LHCN-M2 (cell line): ENCODE data around the gene ENO1. TPM values are rescaled to one million over a fixed set of nuclear protein-coding genes. Genes with fewer than 3 reads are reported as not detected.
"Not testable (repeated sequence)": the region's sequence is repeated elsewhere in the genome, so short reads cannot be mapped to it uniquely, and the experiment has no call there.

Experiments used
- DNase-seq: peaks from one replicate; pipeline ENCODE4 v3.0.0-alpha.2; 2012; ENCODE audit warnings: low read depth
- total RNA-seq: library from RNA; depleted of rRNA; stranded (reverse); fragments of >200 nt; gene quantifications from 2 replicates; pipeline ENCODE4 v1.2.3, GENCODE V29; 2014

ENO1 gene
- total RNA-seq, 1 experiment from 2014 or later = 2,184 TPM

- not testable (repeated sequence) for DNase-seq
These were observed 18.3 kb upstream of the ENO1 start for GRCh38 chr1:8896775-8897174.

DNA sequence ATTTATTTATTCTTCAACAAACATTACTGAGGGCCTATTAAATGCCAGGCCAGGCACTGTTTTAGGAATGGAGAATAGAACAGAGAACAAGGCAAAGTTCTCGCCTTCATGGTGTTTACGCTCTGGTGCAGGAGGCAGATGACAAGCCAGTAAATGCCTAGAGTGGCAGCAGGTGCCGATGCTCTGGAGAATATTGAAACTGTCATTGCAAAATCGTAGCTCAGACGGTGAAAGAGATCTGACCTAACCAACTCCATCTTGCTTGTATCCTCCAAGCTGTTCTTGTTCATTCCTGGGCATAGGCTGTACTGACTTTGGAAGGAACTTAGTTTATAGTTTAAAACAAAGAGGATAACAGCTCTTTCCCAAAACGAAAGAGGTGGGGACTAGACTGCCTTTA is 13.5 kb upstream of the ENO1 start:
- DNase-seq = no peak

GRCh38 chr1:8891401-8891800 is 12.9 kb upstream of the ENO1 start:
- no peak for DNase-seq

DNA sequence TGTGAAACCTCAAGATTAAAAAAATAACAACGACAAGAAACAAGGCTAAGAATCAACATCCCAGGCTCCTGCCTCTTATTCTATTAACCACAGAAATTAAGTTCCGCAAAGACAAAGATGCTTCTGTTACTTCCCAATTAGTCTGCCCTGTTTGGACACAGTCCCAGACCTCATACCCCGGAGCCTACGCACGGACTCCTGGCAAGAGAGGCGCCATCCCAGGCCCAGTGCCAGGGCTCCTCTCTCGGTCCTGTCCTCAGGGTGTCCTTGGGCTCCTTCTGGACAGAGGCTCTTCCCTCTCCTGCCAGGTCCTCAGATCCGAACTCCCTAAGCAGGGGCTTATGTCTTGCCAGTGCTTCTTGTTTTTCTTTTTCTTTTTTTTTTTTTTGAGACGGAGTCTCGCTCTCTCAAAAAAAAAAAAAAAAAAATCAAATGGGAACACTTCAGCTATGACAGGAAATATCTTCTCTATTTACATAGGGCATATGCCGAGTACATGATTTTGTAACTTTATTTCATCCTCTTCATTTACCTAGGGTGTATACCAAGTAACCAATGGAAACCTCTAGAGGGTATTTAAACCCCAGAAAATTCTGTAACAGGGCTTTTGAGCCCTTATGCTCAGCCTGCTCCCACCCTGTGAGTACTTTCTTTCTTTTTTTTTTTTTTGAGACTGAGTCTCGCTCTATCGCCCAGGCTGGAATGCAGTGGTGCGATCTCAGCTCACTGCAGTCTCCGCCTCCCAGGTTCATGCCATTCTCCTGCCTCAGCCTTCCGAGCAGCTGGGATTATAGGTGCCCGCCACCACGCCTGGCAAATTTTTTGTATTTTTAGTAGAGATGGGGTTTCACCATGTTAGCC is 11.7 kb upstream of the ENO1 start:
- peak; percentile 82 for DNase-seq

DNA sequence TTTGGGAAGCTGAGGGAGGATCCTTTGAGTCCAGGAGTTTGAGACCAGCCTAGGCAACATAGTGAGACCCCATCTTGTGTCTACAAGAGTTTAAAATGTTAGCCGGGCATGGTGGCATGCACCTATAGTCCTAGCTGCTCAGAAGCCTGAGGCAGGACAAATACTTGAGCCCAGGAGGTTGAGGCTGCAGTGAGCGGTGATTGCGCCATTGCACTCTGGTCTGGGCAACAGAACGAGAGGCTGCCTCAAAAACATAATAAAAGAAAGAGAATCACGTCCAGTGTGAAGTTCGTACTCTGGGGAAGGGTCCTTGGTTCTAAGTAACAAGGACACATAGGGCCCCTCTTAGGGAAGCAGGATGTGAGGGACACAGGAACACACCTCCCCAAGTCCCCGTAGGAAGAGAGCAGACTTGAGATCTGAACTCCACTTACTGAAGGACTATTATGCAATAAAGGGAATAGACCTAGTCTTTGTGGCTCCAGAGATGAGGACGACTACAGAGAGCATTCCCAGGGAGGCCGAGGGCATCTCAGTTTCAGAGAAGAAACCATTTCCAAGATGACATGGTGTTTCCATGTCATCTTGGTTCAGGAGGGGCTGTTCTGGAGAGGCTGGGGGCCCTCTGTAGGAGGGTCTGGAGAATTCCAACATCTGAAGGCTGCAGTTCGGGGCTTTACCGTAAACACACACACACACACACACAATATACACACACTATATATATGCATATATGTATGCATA is 10.8 kb upstream of the ENO1 start:
- no peak for DNase-seq

GRCh38 chr1:8886589-8886988 is 8.1 kb upstream of the ENO1 start:
- DNase-seq = no peak

- DNase-seq = not testable (repeated sequence)
These were observed 7.6 kb upstream of the ENO1 start for GRCh38 chr1:8886031-8886524.

DNA sequence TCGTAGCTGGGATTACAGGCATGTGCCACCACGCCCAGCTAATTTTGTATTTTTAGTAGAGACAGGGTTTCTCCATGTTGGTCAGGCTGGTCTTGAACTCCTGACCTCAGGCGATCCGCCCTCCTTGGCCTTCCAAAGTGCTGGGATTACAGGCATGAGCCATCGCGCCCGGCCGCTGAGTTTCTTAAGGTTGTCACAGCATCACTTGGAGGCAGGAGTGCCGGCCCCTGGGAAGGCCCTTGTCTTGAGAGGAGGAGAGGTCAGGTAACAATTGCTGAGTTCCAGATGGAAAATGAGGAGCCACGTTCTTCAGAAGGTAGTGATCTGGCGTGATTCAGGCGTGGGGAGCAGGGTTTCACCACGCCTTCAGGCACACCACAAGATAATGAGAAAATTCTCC is 5.6 kb upstream of the ENO1 start:
- DNase-seq = not testable (repeated sequence)

- no peak for DNase-seq
These were observed 5.0 kb upstream of the ENO1 start for GRCh38 chr1:8883491-8883890.

GRCh38 chr1:8879922-8880676 is 1.6 kb upstream of the ENO1 start:
- DNase-seq = peak; percentile 94

- DNase-seq = no peak
These were observed 1.0 kb upstream of the ENO1 start for GRCh38 chr1:8879464-8879921.

DNA sequence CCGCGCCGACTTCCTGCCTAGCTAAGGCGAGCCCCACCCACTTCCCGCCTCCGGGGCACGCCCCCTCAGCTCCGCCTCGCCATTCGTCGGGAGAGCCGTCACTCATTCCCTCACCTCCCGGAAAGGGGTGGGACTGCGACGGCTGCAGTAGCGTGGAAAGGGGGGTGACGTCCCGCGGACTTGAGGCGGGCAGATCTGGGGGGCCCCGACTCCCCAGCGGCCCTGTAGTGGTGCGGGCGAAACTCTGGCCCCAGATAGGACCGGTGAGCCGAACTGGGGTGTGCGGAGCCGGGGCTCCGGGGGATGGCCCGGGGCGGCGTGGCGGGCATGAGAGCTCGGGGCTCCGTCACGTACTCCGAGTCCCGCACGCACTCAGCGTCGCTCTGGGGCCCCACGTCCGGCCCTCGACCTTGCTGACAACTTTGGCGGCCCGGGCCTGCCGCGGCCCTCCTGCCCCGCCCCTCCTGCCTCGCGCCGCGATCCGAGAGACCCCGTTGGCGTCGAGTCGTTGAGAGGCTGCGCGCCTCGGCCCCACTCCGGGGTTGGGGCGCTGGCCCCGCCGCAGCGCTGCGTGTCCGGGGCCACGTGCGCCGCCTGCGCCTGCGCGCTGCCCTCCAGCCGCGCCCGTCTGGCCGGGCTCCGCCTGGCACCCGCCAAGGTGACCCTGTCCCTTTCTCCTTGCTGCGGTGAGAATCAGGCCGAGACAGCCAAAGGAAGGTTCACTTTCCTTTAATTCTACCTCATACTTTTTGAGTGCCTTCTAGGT is 395 bp upstream of the ENO1 start:
- DNase-seq = peak; percentile 96

DNA sequence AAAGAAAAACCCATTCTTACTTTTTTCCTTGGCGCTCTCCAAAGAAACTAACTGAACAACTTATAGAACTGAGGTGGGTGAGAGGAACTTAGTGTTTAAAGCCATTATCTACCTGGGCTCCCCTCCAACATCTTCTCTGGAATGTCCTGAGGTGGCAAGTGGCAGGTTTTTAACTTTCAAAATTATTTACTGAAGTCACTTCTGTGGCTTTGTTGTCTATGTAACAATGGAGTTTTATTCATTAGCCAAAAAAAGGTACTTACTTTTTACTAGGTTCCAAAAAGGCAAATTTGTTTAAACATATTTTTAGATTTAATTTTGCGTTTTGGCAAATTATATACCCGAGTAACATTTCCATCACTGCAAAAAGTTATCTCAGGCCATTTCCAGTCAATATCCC is 2.4 kb downstream of the ENO1 start:
- no peak for DNase-seq

DNA sequence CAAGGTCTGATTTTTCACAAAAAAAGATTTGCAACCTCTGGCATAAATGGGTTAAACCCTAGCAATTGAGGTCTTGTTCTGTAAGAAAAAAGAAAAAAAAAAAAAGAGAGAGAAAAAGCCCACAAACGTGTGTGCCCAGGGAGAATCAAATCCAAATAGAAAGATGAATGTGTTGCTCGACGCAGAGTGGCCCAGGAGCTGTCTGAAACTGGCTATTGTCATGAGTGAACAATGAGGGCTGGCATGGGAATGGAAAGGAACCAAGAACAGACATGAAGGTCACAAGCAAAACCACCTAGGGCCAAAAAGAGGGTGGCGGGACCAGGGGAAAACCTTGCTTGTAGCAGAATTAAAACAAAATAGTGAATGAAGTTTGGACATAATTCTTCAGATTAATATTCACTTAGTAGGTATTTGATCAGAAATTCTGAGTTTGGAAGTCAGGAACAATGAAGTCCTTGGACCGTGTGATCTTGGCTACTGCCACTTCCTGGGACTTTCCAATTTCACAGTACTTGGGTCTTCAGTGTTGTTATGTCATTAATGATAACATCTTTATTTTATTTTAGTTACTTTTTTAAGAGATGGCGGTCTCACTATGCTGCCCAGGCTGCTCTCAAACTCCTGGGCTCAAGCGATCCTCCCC is 3.1 kb downstream of the ENO1 start:
- DNase-seq = no peak

DNA sequence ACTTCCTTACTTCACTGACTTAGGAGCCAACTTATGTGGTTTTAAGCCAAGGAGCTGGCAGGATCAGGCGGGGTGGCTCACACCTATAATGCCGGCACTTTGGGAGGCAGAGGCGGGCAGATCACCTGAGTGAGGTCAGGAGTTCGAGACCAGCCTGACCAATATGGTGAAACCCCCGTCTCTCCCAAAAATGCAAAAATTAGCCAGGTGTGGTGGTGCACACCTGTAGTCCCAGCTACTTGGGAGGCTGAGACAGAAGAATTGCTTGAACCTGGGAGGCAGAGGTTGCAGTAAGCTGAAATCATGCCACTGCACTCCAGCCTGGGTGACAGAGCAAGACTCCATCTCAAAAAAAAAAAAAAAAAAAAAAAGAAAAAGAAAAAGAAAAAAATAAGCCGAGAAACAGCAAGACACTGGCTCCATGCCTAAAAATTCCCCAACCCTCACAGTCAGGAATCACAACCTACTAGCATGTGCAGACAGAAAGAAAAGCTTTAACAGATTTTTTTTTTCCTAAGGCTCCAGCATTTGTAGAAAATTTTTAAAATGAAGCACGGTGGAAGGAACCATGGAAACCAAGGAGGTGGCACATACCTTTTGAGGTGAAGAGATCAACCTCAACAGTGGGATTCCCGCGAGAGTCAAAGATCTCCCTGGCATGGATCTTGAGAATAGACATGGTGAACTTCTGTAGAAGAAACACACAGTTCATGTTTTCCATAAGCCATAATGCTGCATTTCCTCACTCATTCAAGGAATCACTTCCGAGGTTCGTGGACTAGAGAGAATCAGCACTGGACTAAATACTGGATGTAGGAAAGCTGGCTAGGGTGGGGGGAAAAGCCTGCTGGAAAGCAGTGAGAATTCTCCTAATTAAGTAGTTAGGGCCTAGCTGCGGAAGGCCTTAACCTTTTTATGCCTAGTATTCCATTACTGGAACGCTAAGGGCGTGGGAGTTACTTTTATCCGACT is 4.0 kb downstream of the ENO1 start:
- DNase-seq = no peak

DNA sequence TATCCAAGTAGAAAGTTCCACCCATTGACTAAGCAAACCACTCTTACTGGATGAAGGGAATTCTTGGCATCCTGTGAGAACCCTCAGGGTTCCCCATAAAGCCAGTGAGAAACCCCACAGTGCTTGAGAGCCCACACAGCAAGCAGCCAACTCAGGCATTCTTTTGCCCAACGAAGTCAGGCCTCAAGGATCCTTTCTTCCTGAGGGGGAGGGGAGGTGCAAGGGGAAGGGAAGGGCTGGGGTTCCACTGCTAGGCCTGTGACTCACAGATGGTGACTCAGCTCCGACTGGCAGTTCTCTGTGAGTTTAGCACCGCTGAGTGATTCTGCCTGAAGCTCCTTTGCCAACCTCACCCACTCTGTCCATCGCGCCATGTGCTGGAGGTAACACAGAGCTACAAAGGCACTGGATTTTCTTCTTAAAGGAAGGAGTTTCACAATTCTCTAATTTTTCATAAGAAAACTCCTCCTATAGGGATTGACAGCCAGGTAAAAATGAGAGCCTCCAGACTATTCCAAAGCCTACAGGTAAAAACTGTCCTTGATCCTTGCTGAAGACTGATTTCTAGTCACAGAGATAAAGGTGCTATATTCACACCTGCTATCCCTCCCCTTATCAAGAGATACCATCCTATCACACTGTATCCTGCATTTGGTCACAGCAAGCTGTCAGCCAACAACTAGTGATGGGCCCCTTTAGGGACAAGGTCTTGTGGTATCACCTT is 4.8 kb downstream of the ENO1 start:
- DNase-seq = peak; percentile 99

- DNase-seq = no peak
These were observed 5.5 kb downstream of the ENO1 start for GRCh38 chr1:8873001-8873400.

DNA sequence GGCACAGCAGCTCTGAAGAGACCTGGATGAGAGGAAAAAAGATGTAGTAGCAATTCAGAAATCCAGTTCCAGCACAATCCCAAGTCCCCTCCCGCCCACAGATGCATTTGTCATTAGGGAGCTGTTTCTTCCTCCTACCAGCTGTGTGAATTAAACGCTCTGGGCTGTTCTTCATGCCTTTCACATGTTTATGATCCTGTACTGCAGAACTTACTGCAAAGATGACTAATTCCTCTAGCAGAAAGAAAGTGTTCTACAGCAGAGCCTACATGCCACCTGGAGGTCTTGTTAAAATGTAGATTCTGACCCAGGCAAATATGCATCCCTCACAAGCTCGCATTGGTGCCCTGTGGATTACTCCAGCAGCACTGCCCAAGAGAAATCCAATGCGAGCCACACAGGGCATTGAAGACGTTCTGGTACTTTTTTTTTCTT is 6.5 kb downstream of the ENO1 start:
- DNase-seq = no peak

DNA sequence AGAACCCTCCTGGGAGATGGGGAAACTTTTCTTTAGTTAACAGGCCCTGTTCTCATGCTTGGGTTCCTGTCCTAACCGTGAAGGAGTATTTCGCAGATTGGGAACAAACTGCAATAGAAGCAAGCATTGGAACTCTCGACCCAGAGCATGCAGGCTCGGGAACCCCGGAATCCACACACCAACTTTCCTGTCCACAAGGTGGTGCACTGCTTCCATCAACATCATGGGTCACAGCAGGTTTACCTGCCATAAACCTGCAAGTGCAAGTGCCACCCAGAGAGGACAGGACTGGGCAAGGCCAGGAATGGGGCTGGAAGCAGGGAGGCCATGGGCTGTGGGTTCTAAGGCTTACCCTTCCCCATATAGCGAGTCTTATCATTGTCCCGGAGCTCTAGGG is 6.9 kb downstream of the ENO1 start:
- no peak for DNase-seq
